T follicular helper cell (primary cell): Measurements from ENCODE around the gene C12orf57.
A peak's percentile ranks its signal among the peaks of the same experiment; 100 is the strongest.
"Not testable (repeated sequence)": the region's sequence is repeated elsewhere in the genome, so short reads cannot be mapped to it uniquely, and the experiment has no call there.

Experiments
- DNase-seq: peaks from one replicate; pipeline ENCODE4 v3.0.0-alpha.2; 2020; ENCODE audit warnings: low read depth
- total RNA-seq, 2 experiments: gene quantifications; one replicate each; lab custom pipeline; 2026; lab: John Stamatoyannopoulos, UW

Gene C12orf57
- total RNA-seq: 53.1 to 94.4 reads per million in 2 experiments

GRCh38 chr12:6943722-6944380 is at the start of gene C12orf57, which contains the start of gene RNU7-1:
C12orf57 (plus strand) TSS chr12:6944022; CDS start chr12:6944122, 100 bp downstream.
RNU7-1 (plus strand) TSS chr12:6943816.
- peak; percentile 60 for DNase-seq

- DNase-seq: no peak
Observed at GRCh38 chr12:6894321-6894720, 49.5 kb upstream of the C12orf57 start.

- no peak for DNase-seq
Observed at GRCh38 chr12:6896846-6897435, 46.9 kb upstream of the C12orf57 start.

DNA sequence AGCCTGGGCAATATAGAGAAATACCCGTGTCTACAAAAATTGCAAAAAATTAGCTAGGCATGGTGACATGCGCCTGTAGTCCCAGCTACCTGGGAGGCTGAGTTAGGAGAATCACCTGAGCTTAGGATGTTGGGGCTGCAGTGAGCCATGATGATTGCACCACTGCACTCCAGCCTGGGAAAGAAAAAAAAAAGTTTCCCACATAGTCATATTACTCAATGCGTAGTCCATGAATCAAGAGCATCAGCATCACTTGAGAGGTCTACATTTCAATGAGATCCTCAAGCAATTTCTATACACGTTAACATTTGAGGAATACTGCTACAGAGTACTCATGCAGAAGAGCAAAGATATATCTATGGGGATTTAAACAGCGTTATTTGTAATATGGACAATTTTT is 44.4 kb upstream of the C12orf57 start:
- DNase-seq: no peak

- DNase-seq: no peak
Observed at GRCh38 chr12:6899837-6900519, 43.8 kb upstream of the C12orf57 start.

DNA sequence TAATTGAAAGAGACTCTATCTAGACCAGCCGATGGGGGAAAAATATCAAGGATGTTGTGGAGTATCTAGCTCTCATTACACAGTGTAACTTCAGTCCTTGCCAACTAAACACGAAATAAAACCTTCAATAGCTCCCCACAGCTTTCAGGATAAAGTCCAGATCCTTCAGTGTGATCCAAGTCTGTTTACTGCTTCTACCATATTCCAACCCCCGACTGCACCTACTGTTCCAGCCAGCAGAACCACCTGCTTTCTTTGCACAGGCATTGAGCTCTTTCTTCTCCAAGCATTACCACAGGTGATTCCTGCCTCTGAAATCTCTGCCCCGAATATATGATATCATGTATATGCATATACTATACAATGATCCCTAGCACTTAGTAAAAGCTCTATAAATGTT is 41.4 kb upstream of the C12orf57 start:
- no peak for DNase-seq

- DNase-seq: no peak
Observed at GRCh38 chr12:6903722-6904121, 40.1 kb upstream of the C12orf57 start.

GRCh38 chr12:6904280-6905276 is 39.2 kb upstream of the C12orf57 start, which contains the start of gene LRRC23:
LRRC23 (plus strand) TSS chr12:6904822; CDS start chr12:6905634, 812 bp downstream.
- peak; percentile 97 for DNase-seq

GRCh38 chr12:6905414-6906040 is 38.3 kb upstream of the C12orf57 start:
- no peak for DNase-seq

GRCh38 chr12:6908141-6908540 is 35.7 kb upstream of the C12orf57 start:
- DNase-seq: not testable (repeated sequence)

DNA sequence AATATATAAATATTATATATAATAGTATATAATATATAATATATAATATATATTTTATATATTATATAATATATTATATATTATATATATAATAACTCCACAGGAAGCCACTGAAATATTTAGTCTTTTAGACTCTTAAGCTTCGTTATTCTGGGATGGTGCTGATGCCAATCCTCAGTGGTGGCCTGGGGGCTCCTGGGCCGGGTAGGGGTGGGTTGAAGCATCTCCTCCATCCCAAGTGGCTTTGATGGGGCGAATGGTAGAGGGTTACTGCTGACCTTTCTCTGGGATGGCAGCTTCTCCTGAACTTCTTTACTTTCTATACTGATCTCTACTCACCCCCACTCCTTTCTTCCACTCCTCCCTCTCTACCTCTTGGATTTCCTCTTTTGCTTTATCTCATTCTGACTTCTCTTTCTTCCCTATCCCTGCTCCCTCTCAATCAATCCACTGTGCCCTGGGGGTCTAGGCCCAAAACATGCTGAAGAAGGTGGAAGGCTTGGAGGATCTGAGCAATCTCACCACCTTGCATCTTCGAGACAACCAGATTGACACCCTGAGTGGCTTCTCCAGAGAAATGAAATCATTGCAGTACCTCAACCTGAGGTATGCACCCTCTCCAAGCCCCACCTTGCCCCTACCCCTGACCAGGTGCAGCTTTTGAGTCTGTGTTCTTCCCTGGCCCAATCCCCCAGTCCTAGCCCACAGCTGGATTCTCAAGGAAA is 34.2 kb upstream of the C12orf57 start:
- DNase-seq: no peak

- DNase-seq: no peak
Observed at GRCh38 chr12:6912164-6912935, 31.5 kb upstream of the C12orf57 start.

DNA sequence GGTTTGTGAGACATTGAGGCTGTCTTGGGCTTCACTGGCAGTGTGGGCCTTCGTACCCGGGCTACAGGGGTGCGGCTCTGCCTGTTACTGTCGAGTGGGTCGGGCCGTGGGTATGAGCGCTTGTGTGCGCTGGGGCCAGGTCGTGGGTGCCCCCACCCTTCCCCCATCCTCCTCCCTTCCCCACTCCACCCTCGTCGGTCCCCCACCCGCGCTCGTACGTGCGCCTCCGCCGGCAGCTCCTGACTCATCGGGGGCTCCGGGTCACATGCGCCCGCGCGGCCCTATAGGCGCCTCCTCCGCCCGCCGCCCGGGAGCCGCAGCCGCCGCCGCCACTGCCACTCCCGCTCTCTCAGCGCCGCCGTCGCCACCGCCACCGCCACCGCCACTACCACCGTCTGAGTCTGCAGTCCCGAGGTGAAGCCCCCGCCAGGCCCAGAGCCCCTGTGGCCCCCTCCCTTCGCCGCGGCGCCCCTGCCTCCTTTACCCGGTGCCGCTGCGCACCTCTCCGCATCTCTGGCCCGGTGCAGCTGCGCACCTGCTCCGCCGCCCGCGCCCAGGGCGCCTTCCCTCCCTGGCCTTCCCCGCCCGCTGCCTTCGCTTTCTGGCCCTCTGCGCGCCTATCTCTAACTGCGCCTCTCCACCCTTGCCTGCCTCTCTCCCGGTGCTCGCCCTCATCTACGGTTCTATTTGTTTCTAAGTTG is 29.4 kb upstream of the C12orf57 start, which contains the start of gene ENO2:
ENO2 (plus strand) TSS at position 335 of the 701 bp plus-strand sequence. CDS start 1,253 bp downstream, outside the sequence.
- peak; percentile 81 for DNase-seq

- no peak for DNase-seq
Observed at GRCh38 chr12:6914947-6915788, 28.7 kb upstream of the C12orf57 start.

DNA sequence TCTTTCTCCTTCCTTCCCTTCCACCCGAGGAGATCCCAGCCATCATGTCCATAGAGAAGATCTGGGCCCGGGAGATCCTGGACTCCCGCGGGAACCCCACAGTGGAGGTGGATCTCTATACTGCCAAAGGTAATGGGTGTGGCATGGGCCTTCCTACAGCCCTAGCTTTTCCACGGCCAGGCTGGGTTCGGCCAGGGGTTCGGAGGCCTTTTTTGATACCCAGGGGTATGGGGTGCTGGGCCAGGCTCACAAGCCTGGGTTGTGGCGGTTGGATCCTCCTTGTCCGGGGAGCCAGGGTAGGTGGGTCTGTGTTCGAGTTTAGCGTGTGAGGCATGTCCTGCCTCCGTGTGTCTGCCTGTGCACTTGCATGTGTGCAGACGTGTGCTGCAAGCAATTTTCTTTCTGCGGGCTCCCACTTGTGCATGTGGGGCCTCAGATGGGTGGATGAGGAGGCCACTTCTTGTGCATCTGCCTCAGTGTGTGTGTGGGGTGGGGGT is 28.0 kb upstream of the C12orf57 start:
- no peak for DNase-seq

DNA sequence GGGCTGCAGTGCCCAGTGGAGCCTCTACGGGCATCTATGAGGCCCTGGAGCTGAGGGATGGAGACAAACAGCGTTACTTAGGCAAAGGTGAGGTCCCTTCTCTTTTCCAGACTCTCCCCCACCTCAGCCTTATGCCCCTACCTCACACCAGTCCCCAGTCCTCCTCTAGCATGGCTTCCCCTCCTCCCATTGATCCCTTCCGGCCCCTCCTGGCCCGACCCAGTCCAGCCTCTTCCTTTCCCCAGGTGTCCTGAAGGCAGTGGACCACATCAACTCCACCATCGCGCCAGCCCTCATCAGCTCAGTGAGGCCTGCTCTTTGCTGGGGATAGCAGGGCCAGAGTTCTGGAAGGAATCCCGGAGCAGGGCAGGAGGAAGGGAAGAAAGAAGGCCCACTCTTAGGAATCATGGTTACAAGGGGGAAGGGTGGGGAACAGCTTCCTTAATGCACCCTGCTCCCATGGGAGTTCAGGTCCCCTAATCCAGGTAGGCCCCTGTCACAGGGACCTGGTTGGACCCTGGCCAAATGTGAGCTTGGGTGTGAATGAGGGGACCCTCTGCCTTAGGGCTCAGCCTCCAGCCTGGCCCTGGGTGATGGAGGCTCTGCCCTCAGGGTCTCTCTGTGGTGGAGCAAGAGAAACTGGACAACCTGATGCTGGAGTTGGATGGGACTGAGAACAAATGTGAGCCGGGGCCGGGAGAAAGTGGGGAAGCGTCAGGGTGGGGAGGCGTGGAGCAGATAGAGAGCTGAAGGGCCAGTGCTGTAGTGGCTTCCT is 27.2 kb upstream of the C12orf57 start:
- no peak for DNase-seq
